Measurements from ENCODE around the gene BMERB1. TPM values are rescaled to one million over a fixed set of nuclear protein-coding genes. Genes with fewer than 3 reads are reported as not detected.

BMERB1 gene
- total and polyA plus RNA-seq, 2 experiments from 2014 or later: 7.3 to 10.3 TPM

GRCh38 chr16:15533386-15533785 lies 99.0 kb downstream of the BMERB1 start:
- H3K79me2 ChIP-seq: no peaks in the 10 kb centered on the region
- H4K20me1 ChIP-seq (ENCODE audit: insufficient read depth, poor library complexity, severe bottlenecking): no peaks in the 10 kb centered on the region
- TF ChIP-seq EZH2phosphoT487 (IDR thresholded peaks at IDR 0.05; ENCODE audit: low read depth, severe bottlenecking, unreplicated experiment): no peak
- no peak for TF ChIP-seq CTCF (IDR thresholded peaks at IDR 0.05; ENCODE audit: poor library complexity)
- no peak for TF ChIP-seq EZH2 (IDR thresholded peaks at IDR 0.05; ENCODE audit: borderline replicate concordance)
- no peak overlapping the region for H3K27ac ChIP-seq
- H3K27me3 ChIP-seq: no peaks in the 10 kb centered on the region
- no peak overlapping the region for H3K4me2 ChIP-seq
- WGBS (ENCODE audit: low lambda C conversion rate, missing lambda C conversion rate): 79% methylated on average over 4 of the region's 4 CpGs
- H3K9me3 ChIP-seq (ENCODE audit: low read depth): no peaks in the 10 kb centered on the region
- H3K4me1 ChIP-seq (ENCODE audit: insufficient read depth): no peaks in the 10 kb centered on the region
- no peak overlapping the region for H3K4me3 ChIP-seq
- no peak for DNase-seq (ENCODE audit: low spot score)
- H2AFZ ChIP-seq: no peak overlapping the region
- H3K9me2 ChIP-seq (replicated peaks; ENCODE audit: insufficient read depth): no peaks in the 10 kb centered on the region
- no peaks in the 10 kb centered on the region for H3K36me3 ChIP-seq (replicated peaks; ENCODE audit: insufficient read depth, low read depth)

GRCh38 chr16:15535772-15536171 lies 101.4 kb downstream of the BMERB1 start:
- H3K79me2 ChIP-seq: no peaks in the 10 kb centered on the region
- H3K9me3 ChIP-seq (ENCODE audit: low read depth): no peaks in the 10 kb centered on the region
- H3K4me1 ChIP-seq (ENCODE audit: insufficient read depth): no peaks in the 10 kb centered on the region
- no peaks in the 10 kb centered on the region for H4K20me1 ChIP-seq (ENCODE audit: insufficient read depth, poor library complexity, severe bottlenecking)
- DNase-seq (ENCODE audit: low spot score): no peak
- TF ChIP-seq EZH2phosphoT487 (IDR thresholded peaks at IDR 0.05; ENCODE audit: low read depth, severe bottlenecking, unreplicated experiment): no peak
- no peak for TF ChIP-seq CTCF (IDR thresholded peaks at IDR 0.05; ENCODE audit: poor library complexity)
- TF ChIP-seq EZH2 (IDR thresholded peaks at IDR 0.05; ENCODE audit: borderline replicate concordance): no peak
- no peak overlapping the region for H3K4me2 ChIP-seq
- H3K27ac ChIP-seq: no peak overlapping the region
- no peaks in the 10 kb centered on the region for H3K36me3 ChIP-seq (replicated peaks; ENCODE audit: insufficient read depth, low read depth)
- 77% methylated on average over 6 of the region's 6 CpGs for WGBS (ENCODE audit: low lambda C conversion rate, missing lambda C conversion rate)
- H3K9me2 ChIP-seq (replicated peaks; ENCODE audit: insufficient read depth): no peaks in the 10 kb centered on the region
- no peak overlapping the region for H2AFZ ChIP-seq
- no peak overlapping the region for H3K4me3 ChIP-seq
- H3K27me3 ChIP-seq: no peaks in the 10 kb centered on the region

GRCh38 chr16:15536843-15537242 lies 102.5 kb downstream of the BMERB1 start:
- Histone ChIP-seq H3K9me2 (replicated peaks; ENCODE audit: insufficient read depth) (no peaks in the 10 kb centered on the region), H3K4me1 (ENCODE audit: insufficient read depth) (no peaks in the 10 kb centered on the region), H3K4me3 (no peak overlapping the region), H3K9me3 (ENCODE audit: low read depth) (no peaks in the 10 kb centered on the region), H3K4me2 (no peak overlapping the region), H4K20me1 (ENCODE audit: insufficient read depth, poor library complexity, severe bottlenecking) (no peaks in the 10 kb centered on the region), H3K36me3 (replicated peaks; ENCODE audit: insufficient read depth, low read depth) (no peaks in the 10 kb centered on the region), H3K79me2 (no peaks in the 10 kb centered on the region), H3K27me3 (no peaks in the 10 kb centered on the region), H3K27ac (no peak overlapping the region), H2AFZ (no peak overlapping the region)
- WGBS (ENCODE audit: low lambda C conversion rate, missing lambda C conversion rate): 89% methylated on average over 7 of the region's 7 CpGs
- no peak for DNase-seq (ENCODE audit: low spot score)
- TF ChIP-seq EZH2 (IDR thresholded peaks at IDR 0.05; ENCODE audit: borderline replicate concordance) (no peak), EZH2phosphoT487 (IDR thresholded peaks at IDR 0.05; ENCODE audit: low read depth, severe bottlenecking, unreplicated experiment) (no peak), CTCF (IDR thresholded peaks at IDR 0.05; ENCODE audit: poor library complexity) (no peak)

GRCh38 chr16:15538507-15538906 lies 104.1 kb downstream of the BMERB1 start:
- H3K9me2 ChIP-seq (replicated peaks; ENCODE audit: insufficient read depth): no peaks in the 10 kb centered on the region
- no peaks in the 10 kb centered on the region for H3K27me3 ChIP-seq
- no peak overlapping the region for H3K4me2 ChIP-seq
- no peaks in the 10 kb centered on the region for H3K79me2 ChIP-seq
- no peaks in the 10 kb centered on the region for H4K20me1 ChIP-seq (ENCODE audit: insufficient read depth, poor library complexity, severe bottlenecking)
- DNase-seq (ENCODE audit: low spot score): no peak
- H3K4me3 ChIP-seq: no peak overlapping the region
- H3K36me3 ChIP-seq (replicated peaks; ENCODE audit: insufficient read depth, low read depth): no peaks in the 10 kb centered on the region
- no peak overlapping the region for H2AFZ ChIP-seq
- TF ChIP-seq EZH2phosphoT487 (IDR thresholded peaks at IDR 0.05; ENCODE audit: low read depth, severe bottlenecking, unreplicated experiment) (no peak), EZH2 (IDR thresholded peaks at IDR 0.05; ENCODE audit: borderline replicate concordance) (no peak), CTCF (IDR thresholded peaks at IDR 0.05; ENCODE audit: poor library complexity) (no peak)
- no peak overlapping the region for H3K27ac ChIP-seq
- no peaks in the 10 kb centered on the region for H3K4me1 ChIP-seq (ENCODE audit: insufficient read depth)
- WGBS (ENCODE audit: low lambda C conversion rate, missing lambda C conversion rate): 91% methylated on average over 5 of the region's 5 CpGs
- no peaks in the 10 kb centered on the region for H3K9me3 ChIP-seq (ENCODE audit: low read depth)
